ENCODE data around the gene MAN1A1.

The MAN1A1 gene

GRCh38 chr6:119226089-119226488 lies 123.5 kb downstream of the MAN1A1 start:
- Histone ChIP-seq H3K79me2 (ENCODE audit: insufficient read depth, low read length) (no peaks in the 10 kb centered on the region), H3K4me2 (ENCODE audit: low read depth, low read length, poor library complexity, severe bottlenecking) (no peak overlapping the region), H3K9ac (ENCODE audit: low read length) (no peak overlapping the region), H3K27ac (ENCODE audit: low read depth, low read length) (no peak overlapping the region), H3K4me3 (ENCODE audit: insufficient read depth, low read length, poor library complexity, severe bottlenecking) (no peak overlapping the region), H3F3A (ENCODE audit: insufficient read depth) (no peaks in the 10 kb centered on the region), H3K36me3 (ENCODE audit: low read length) (no peaks in the 10 kb centered on the region), H4K20me1 (ENCODE audit: low read depth, low read length) (no peaks in the 10 kb centered on the region), H3K9me2 (replicated peaks; ENCODE audit: insufficient read depth, low read length) (no peaks in the 10 kb centered on the region), H3K9me3 (ENCODE audit: insufficient read depth, low read length) (no peaks in the 10 kb centered on the region), H3K27me3 (ENCODE audit: low read length) (no peaks in the 10 kb centered on the region), H2AFZ (ENCODE audit: low read depth, low read length, severe bottlenecking) (no peak overlapping the region)
- TF ChIP-seq EZH2phosphoT487 (conservative IDR thresholded peaks at IDR 0.05; ENCODE audit: low read length), result no peak
- TF ChIP-seq CTCF (IDR thresholded peaks at IDR 0.05; ENCODE audit: insufficient read depth, low read length, poor library complexity, severe bottlenecking), result no peak

DNA sequence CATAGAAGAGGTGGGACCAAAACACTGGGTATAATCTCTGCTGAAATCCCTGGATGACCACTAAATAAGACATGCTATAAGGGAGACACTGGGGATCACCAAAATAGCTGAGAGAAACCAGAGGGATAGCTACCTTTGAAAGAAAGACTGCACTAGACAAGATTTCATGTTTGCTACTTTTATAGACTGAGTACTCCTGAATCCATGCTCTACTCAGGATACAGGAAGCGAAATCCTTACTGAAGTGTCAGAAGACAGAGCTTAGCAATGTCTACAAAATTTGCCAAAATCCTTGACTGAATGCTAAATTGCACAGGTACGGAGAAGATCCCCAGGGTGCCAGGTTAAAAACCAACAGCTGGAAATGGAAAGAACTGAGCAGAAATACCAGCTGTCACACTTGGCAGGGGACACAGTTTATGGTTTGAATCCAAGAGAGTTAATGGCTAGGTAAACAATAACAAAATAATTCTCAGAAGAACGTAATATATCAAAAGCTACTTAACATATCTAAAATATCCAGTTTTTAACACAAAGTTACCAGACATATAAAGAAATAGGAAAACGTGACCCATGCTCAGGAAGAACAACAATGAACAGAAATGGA lies 125.4 kb downstream of the MAN1A1 start:
- no peak overlapping the region for H2AFZ ChIP-seq (ENCODE audit: low read depth, low read length, severe bottlenecking)
- H3F3A ChIP-seq (ENCODE audit: insufficient read depth), result no peaks in the 10 kb centered on the region
- TF ChIP-seq EZH2phosphoT487 (conservative IDR thresholded peaks at IDR 0.05; ENCODE audit: low read length), result no peak

DNA sequence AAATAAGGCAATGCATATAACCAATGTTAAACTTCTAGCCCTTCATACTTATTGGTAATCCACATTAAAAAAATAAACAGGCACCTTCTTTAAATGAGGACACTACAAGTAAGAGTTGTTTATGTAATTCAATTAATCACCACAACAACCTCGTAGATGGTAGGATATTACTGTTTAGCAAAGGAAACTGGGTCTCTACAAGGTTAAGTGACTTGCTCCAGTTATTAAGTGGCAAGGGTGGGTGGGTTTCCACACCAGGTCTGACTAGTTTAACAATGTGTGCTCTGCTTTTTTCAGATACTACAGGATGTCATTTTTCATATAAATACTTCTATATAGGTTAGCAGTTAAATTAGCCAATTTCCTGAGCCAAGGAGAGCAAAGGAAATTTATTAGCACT lies 129.1 kb downstream of the MAN1A1 start:
- no peak for TF ChIP-seq CTCF (IDR thresholded peaks at IDR 0.05; ENCODE audit: insufficient read depth, low read length, poor library complexity, severe bottlenecking)
- TF ChIP-seq EZH2phosphoT487 (conservative IDR thresholded peaks at IDR 0.05; ENCODE audit: low read length), result no peak
- Histone ChIP-seq H3K79me2 (ENCODE audit: insufficient read depth, low read length) (no peaks in the 10 kb centered on the region), H4K20me1 (ENCODE audit: low read depth, low read length) (no peaks in the 10 kb centered on the region), H3K4me3 (ENCODE audit: insufficient read depth, low read length, poor library complexity, severe bottlenecking) (no peak overlapping the region), H3K36me3 (ENCODE audit: low read length) (no peaks in the 10 kb centered on the region), H3K9me3 (ENCODE audit: insufficient read depth, low read length) (no peaks in the 10 kb centered on the region), H3K27me3 (ENCODE audit: low read length) (no peaks in the 10 kb centered on the region), H2AFZ (ENCODE audit: low read depth, low read length, severe bottlenecking) (no peak overlapping the region), H3K27ac (ENCODE audit: low read depth, low read length) (no peak overlapping the region), H3K4me2 (ENCODE audit: low read depth, low read length, poor library complexity, severe bottlenecking) (no peak overlapping the region), H3K9ac (ENCODE audit: low read length) (no peak overlapping the region), H3F3A (ENCODE audit: insufficient read depth) (no peaks in the 10 kb centered on the region), H3K9me2 (replicated peaks; ENCODE audit: insufficient read depth, low read length) (no peaks in the 10 kb centered on the region)

More for the DNA sequence above, 125.4 kb downstream of the MAN1A1 start:
- H3K9ac ChIP-seq (ENCODE audit: low read length), result no peak overlapping the region
- H3K27me3 ChIP-seq (ENCODE audit: low read length), result no peaks in the 10 kb centered on the region
- H3K79me2 ChIP-seq (ENCODE audit: insufficient read depth, low read length), result no peaks in the 10 kb centered on the region
- no peaks in the 10 kb centered on the region for H4K20me1 ChIP-seq (ENCODE audit: low read depth, low read length)
- H3K9me2 ChIP-seq (replicated peaks; ENCODE audit: insufficient read depth, low read length), result no peaks in the 10 kb centered on the region
- H3K9me3 ChIP-seq (ENCODE audit: insufficient read depth, low read length), result no peaks in the 10 kb centered on the region
- H3K27ac ChIP-seq (ENCODE audit: low read depth, low read length), result no peak overlapping the region
- no peak overlapping the region for H3K4me2 ChIP-seq (ENCODE audit: low read depth, low read length, poor library complexity, severe bottlenecking)
- no peak overlapping the region for H3K4me3 ChIP-seq (ENCODE audit: insufficient read depth, low read length, poor library complexity, severe bottlenecking)
- H3K36me3 ChIP-seq (ENCODE audit: low read length), result no peaks in the 10 kb centered on the region

- no peaks in the 10 kb centered on the region for H4K20me1 ChIP-seq (ENCODE audit: low read depth, low read length)
Measured at GRCh38 chr6:119218548-119218947, 131.0 kb downstream of the MAN1A1 start.

More at GRCh38 chr6:119218548-119218947, 131.0 kb downstream of the MAN1A1 start:
- H3K27ac ChIP-seq (ENCODE audit: low read depth, low read length), result no peak overlapping the region
- no peak overlapping the region for H2AFZ ChIP-seq (ENCODE audit: low read depth, low read length, severe bottlenecking)
- no peaks in the 10 kb centered on the region for H3K27me3 ChIP-seq (ENCODE audit: low read length)
- no peaks in the 10 kb centered on the region for H3K79me2 ChIP-seq (ENCODE audit: insufficient read depth, low read length)
- no peaks in the 10 kb centered on the region for H3K36me3 ChIP-seq (ENCODE audit: low read length)
- no peak overlapping the region for H3K9ac ChIP-seq (ENCODE audit: low read length)
- no peaks in the 10 kb centered on the region for H3K9me3 ChIP-seq (ENCODE audit: insufficient read depth, low read length)
- no peaks in the 10 kb centered on the region for H3K9me2 ChIP-seq (replicated peaks; ENCODE audit: insufficient read depth, low read length)
- no peak for TF ChIP-seq EZH2phosphoT487 (conservative IDR thresholded peaks at IDR 0.05; ENCODE audit: low read length)
- TF ChIP-seq CTCF (IDR thresholded peaks at IDR 0.05; ENCODE audit: insufficient read depth, low read length, poor library complexity, severe bottlenecking), result no peak
- H3K4me3 ChIP-seq (ENCODE audit: insufficient read depth, low read length, poor library complexity, severe bottlenecking), result no peak overlapping the region
- no peak overlapping the region for H3K4me2 ChIP-seq (ENCODE audit: low read depth, low read length, poor library complexity, severe bottlenecking)
- no peaks in the 10 kb centered on the region for H3F3A ChIP-seq (ENCODE audit: insufficient read depth)

All from SU-DHL-6 (cell line).